Spinal cord (tissue), 10 donors: Measurements from ENCODE around the gene TBX2. TPM values are rescaled to one million over a fixed set of nuclear protein-coding genes. Genes with fewer than 3 reads are reported as not detected.
A peak's percentile ranks its signal among the peaks of the same experiment; 100 is the strongest.

ENCODE experiments used
- DNase-seq, 6 donors: peaks; one replicate each; pipeline versions ENCODE4 v3.0.0 to v3.0.0-alpha.2; 2013 to 2015; ENCODE audit warnings: low spot score in 6 of 6, low read depth in 4 of 6
- H3K27ac ChIP-seq: one replicate; pipeline ENCODE4 v1.5.1; 2013; ENCODE audit warnings: low read depth, low read length, control low read depth
- H3K27me3 ChIP-seq: one replicate; pipeline ENCODE4 v1.6.1; 2013; ENCODE audit warnings: low read length; ENCODE audit not compliant: control insufficient read depth, insufficient read depth
- H3K36me3 ChIP-seq: one replicate; pipeline ENCODE4 v1.6.1; 2013; ENCODE audit warnings: low read length; ENCODE audit not compliant: control insufficient read depth, insufficient read depth
- H3K4me1 ChIP-seq: one replicate; pipeline ENCODE4 v1.6.1; 2013; ENCODE audit warnings: low read length; ENCODE audit not compliant: control insufficient read depth, insufficient read depth
- H3K4me3 ChIP-seq: one replicate; pipeline ENCODE4 v1.5.1; 2013; ENCODE audit warnings: low read depth, low read length, control low read depth
- H3K9me3 ChIP-seq: one replicate; pipeline ENCODE4 v1.6.1; 2013; ENCODE audit warnings: low read length; ENCODE audit not compliant: control insufficient read depth, insufficient read depth
- WGBS: methylation state at CpG from one replicate; pipeline ENCODE4 v1.1.5; 2013; ENCODE audit warnings: missing lambda C conversion rate; ENCODE audit not compliant: insufficient coverage; 5-methylcytosine and 5-hydroxymethylcytosine counted together
- polyA plus RNA-seq, 2 donors: library from polyadenylated mRNA; unstranded; fragments of 120-200 nt; gene quantifications; one replicate each; pipeline ENCODE4 v1.2.1, GENCODE V29; 2013; ENCODE audit not compliant: insufficient read length in 2 of 2
- total RNA-seq, 2 donors: library from RNA; depleted of rRNA in 1 of 2; stranded (reverse); fragments of 120-200 nt in 1 of 2; fragments of >200 nt in 1 of 2; gene quantifications; one replicate each; pipeline versions ENCODE4 v1.2.3 to v1.2.4, GENCODE V29; 2013 to 2014
- donor health status: healthy.

TBX2 gene
- total and polyA plus RNA-seq, 4 donors, result 4.0 to 13.1 (median 10.3) TPM

DNA sequence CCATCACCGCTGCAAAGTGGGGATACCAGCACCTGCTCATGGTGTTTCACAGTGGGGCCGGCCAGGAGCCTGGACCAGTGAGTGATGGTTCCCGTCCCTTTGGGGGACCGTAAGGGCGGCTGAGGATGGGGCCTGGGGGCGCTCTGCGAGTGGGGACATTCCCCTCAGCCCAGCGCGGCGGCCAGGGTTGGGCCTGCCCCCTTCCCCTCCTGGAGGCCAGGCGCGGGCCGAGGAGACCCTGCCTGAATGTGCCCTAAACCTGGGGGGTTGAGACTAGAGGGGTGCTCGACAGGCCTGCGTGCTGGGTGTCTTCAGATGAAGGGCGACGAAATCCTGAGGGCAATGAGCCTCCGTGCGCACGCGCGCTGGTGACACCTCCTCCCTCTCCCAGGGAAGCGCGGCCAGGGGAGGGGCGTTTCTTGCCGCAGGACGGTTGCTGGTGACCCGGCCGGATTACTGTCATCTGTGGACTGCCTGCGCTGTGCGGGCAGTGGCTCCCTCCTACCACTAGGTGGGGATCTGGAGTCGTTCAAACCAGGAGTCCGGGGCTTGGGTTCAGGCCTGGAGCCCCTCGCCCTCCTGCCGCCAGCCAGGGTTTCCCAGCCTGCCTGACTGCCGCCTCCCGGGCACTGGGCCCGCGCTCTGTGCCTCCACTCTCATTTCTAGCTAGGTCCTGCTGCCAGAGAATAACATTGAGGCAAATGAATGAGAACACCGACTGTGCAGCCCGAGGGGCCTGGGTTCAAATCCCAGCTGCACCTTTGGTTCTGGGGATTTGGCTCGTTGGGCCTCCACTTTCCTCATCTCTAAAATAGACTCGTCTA is 17.1 kb downstream of the TBX2 start:
- peak in 3 of 6 donors; percentile 53 to 92 (median 91) for DNase-seq

DNA sequence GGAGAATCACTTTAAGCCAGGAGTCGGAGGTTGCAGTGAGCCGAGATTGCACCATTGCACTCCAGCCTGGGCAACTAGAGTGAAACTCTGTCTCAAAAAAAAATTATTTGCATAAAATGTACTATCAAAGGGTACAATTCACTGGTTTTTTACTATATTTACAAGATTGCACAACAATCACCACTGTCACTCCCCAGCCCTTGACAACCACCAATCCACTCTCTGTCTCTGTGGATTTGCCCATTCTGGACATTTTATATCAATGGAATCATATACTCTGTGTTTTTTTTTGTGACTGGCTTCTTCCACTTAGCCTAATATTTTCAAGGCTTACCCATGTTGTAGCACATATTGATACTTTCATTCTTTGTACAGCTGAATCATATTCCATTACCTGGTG is 18.8 kb downstream of the TBX2 start:
- H3K27me3 ChIP-seq, result peaks cover 6% of the 10 kb centered on the region

More for the DNA sequence above, 17.1 kb downstream of the TBX2 start:
- Histone ChIP-seq H3K4me1 (peaks cover 26% of the 10 kb centered on the region), H3K27ac (no peak overlapping the region), H3K27me3 (peaks cover 16% of the 10 kb centered on the region), H3K36me3 (no peaks in the 10 kb centered on the region), H3K4me3 (peak overlapping the region; percentile 26), H3K9me3 (no peaks in the 10 kb centered on the region)
- WGBS, result 9% methylated on average over 40 of the region's 43 CpGs

DNA sequence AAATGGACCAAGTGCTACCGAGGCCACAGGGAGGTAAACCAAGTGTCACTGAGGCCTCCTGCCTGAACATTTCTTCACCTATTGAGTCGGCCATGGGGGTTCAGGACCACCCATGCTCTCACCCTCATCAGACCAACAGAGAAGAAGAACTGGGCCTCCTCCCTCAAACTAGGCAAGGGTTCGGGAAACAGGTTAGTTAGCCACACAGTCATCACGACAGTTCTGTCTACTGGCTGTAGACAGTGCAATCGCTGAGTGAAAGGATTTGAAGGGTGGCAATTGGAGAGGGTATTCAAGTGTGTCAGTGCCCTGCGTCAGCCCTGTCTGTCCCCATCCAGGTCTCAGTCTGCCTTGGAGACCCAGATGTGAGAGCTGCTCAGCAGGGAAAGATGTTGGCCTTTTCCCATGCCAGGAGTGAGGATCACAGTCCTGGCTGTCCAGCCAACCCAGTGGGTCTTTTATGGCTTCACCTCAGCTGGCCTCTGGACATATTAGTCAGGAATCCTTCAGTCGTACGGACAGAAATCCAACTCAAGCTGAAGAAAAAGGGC is 19.9 kb downstream of the TBX2 start:
- WGBS, result 82% methylated on average over 6 of the region's 8 CpGs
- peaks cover 4% of the 10 kb centered on the region for H3K27me3 ChIP-seq

More for the DNA sequence above, 18.8 kb downstream of the TBX2 start:
- no peak overlapping the region for H3K4me3 ChIP-seq
- no peaks in the 10 kb centered on the region for H3K9me3 ChIP-seq
- DNase-seq, result no peak
- 100% methylated on average over 1 of the region's 2 CpGs for WGBS
- H3K27ac ChIP-seq, result no peak overlapping the region
- H3K4me1 ChIP-seq, result peaks cover 20% of the 10 kb centered on the region
- H3K36me3 ChIP-seq, result no peaks in the 10 kb centered on the region

DNA sequence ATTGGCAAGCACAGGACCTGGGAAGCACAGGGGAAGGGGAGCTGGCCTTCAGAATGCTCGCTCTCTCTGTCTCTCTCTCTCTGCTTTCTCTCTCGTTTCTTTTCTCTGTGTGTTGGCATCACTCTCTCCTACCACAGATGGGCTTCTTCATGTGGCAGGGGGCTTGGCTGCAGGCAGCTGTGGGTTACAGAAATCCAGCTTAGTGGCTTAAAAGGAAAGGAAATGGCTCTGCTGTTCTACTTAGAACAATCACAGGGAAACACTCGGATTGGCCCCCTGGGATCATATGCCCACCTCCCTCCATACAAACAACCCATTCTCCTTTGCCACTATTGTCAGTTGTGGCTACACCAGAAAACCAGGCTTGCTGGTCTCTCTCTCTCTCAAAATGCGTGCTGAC is 20.4 kb downstream of the TBX2 start:
- WGBS, result 55% methylated on average over 2 of the region's 4 CpGs
- Histone ChIP-seq H3K36me3 (no peaks in the 10 kb centered on the region), H3K9me3 (no peaks in the 10 kb centered on the region), H3K4me1 (peaks cover 13% of the 10 kb centered on the region), H3K27me3 (peaks cover 4% of the 10 kb centered on the region), H3K4me3 (no peak overlapping the region), H3K27ac (no peak overlapping the region)
- no peak for DNase-seq

More for the DNA sequence above, 19.9 kb downstream of the TBX2 start:
- H3K36me3 ChIP-seq, result no peaks in the 10 kb centered on the region
- no peak for DNase-seq
- peaks cover 14% of the 10 kb centered on the region for H3K4me1 ChIP-seq
- H3K9me3 ChIP-seq, result no peaks in the 10 kb centered on the region
- H3K27ac ChIP-seq, result no peak overlapping the region
- no peak overlapping the region for H3K4me3 ChIP-seq

DNA sequence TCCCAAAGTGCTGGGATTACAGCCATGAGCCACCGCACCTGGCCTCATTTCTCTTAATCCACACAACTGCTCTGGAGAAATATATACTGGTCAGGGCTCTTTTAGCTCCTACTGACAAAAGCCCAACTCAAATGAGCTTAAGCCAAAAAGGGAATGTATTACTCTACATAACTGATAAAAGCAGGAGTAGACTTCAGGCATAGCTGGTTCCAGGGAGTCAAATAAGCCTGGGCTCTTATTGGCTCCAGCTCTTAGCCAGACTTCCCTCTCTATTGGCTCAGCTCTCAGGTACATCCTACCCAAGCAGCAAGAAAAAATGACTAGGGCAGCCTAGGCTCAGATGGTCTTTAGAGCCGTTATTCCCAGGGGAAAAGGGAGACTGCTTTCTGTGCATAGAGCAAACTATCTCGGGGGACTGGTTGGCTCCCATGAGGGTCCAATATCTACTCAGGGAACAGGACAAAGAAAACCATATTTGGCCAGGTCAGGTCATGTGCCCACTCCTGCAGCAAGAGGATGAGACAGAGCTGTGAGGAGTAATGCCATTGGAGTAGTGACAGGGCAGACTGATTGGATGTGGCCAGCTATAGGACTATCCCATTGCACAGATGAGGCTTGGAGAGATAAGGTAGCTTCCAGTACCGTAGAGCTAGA is 21.2 kb downstream of the TBX2 start:
- 97% methylated on average over 3 of the region's 4 CpGs for WGBS
- Histone ChIP-seq H3K4me3 (no peak overlapping the region), H3K36me3 (no peaks in the 10 kb centered on the region), H3K4me1 (peaks cover 13% of the 10 kb centered on the region), H3K27ac (no peak overlapping the region), H3K9me3 (no peaks in the 10 kb centered on the region), H3K27me3 (peaks cover 6% of the 10 kb centered on the region)
- DNase-seq, result no peak

DNA sequence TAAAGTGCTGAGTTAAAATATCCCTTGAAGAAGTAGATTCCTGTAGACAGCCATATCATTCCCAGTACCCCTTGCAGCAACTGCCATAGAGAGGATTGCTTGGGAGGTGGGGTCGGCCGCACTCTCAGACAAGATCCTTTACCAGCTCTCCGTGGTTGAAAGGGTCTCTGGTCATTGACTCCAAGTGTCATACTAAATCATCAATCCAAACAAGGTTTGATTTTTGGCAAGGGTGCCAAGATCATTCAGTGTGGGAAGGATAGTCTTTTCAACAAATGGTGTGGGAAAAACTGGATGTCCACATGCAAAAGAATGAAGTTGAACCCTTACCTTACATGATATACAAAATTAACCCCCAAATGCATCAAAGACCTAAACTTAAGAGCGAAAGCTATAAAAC is 21.8 kb downstream of the TBX2 start:
- Histone ChIP-seq H3K4me3 (no peak overlapping the region), H3K4me1 (peaks cover 10% of the 10 kb centered on the region), H3K27me3 (peaks cover 8% of the 10 kb centered on the region), H3K9me3 (no peaks in the 10 kb centered on the region), H3K36me3 (no peaks in the 10 kb centered on the region), H3K27ac (no peak overlapping the region)
- no peak for DNase-seq
- no CpG with 5 or more reads among the region's 4 CpGs for WGBS

DNA sequence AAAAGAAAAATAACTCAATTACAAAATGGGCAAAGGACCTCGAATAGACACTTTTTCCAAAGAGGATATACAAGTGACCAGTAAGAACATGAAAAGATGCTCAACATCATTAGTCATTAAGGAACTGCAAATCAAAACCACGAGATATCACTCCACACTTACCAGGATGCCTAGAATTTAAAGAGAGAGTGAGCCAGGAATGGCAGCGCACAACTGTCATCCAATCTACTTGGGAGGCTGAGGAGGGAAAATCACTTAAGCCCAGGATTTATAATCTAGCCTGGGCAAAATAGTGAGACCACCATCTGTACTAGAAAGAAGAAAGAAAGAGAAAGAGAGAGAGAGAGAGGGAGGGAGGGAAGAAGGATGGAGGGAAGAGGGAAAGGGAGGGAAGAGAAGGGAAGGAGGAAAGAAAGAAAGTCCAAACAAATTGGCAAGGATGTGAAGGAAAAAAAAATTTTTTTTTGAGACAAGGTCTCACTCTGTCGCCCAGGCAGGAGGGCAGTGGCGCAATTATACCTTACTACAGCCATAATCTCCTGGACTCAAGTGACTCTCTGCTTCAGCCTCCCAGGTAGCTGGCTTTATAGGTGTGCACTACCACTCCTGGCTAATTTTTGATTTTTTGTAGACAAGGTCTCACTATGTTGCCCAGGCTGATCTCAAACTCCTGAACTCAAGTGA is 22.6 kb downstream of the TBX2 start:
- Histone ChIP-seq H3K4me1 (peaks cover 2% of the 10 kb centered on the region), H3K4me3 (no peak overlapping the region), H3K9me3 (no peaks in the 10 kb centered on the region), H3K27me3 (peaks cover 8% of the 10 kb centered on the region), H3K27ac (no peak overlapping the region), H3K36me3 (no peaks in the 10 kb centered on the region)
- WGBS, result 100% methylated on average over 2 of the region's 5 CpGs
- no peak for DNase-seq

DNA sequence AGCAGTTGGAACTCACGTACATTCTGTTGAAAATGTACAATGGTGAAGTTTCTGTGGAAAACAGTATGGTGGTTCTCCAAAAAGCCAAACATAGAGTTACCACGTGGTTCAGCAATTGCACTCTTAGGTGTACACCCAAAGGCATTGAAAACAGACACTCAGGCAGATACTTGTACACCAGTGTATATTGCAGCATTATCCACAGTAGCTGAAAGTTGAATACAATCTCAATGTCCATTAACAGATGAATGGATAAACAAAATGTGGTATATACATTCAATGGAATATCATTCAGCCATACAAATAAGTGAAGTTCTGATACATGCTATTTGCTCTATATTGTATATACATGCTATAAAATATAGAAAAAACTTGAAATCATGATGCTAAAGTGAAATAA is 23.2 kb downstream of the TBX2 start:
- peaks cover 8% of the 10 kb centered on the region for H3K27me3 ChIP-seq
- no peak overlapping the region for H3K27ac ChIP-seq
- no peaks in the 10 kb centered on the region for H3K36me3 ChIP-seq
- no peak for DNase-seq
- no peaks in the 10 kb centered on the region for H3K4me1 ChIP-seq
- no peak overlapping the region for H3K4me3 ChIP-seq
- no peaks in the 10 kb centered on the region for H3K9me3 ChIP-seq
- WGBS, result no CpG with 5 or more reads among the region's 2 CpGs

DNA sequence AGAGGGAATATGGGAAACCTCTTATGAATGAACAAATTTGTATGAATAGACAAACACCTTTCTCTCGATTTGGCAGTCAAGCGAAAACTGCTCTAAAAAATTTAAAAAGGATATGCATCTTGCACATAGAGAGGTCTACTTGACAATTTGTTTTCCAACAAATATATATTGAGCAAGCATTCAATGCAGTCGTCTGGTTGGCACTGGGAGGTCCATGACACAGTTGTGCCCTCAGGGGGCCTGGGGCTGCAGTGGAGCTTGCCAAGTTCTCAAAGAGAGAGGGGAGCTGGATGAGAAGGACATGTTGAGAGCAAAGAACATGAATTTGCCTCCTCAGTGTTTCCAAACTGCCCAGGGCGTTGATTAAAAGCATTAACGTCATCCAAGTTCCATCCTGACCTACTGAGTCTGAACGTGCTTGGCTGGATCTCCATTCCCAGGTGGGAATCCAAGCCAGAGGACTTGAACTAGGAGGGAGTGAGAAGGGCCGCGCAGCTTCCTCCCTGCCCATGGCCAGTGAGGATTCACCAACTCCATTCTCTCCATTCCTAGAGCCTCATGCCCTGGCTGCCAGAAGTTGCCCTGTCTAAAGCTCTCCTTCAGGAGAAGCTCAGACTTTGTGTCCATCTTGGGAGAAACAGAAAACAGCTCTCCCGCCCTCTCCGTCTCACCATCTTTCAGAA is 24.5 kb downstream of the TBX2 start:
- H3K27me3 ChIP-seq, result peaks cover 8% of the 10 kb centered on the region
- DNase-seq, result no peak
- no peaks in the 10 kb centered on the region for H3K9me3 ChIP-seq
- 78% methylated on average over 5 of the region's 10 CpGs for WGBS
- H3K27ac ChIP-seq, result no peak overlapping the region
- no peak overlapping the region for H3K4me3 ChIP-seq
- no peaks in the 10 kb centered on the region for H3K36me3 ChIP-seq
- H3K4me1 ChIP-seq, result no peaks in the 10 kb centered on the region
